Adrenal gland (tissue), 12 donors: ENCODE results near the gene USF1. TPM values are rescaled to one million over a fixed set of nuclear protein-coding genes. Genes with fewer than 3 reads are reported as not detected.
"Not testable (repeated sequence)": the region's sequence is repeated elsewhere in the genome, so short reads cannot be mapped to it uniquely, and the experiment has no call there.

Experiments used
- DNase-seq, 7 donors: peaks; one replicate each; pipeline ENCODE4 v3.0.0-alpha.2; 2019 to 2020
- H3K27ac ChIP-seq, 5 donors: fragments of 200-600 bp; sonication (generic) in 4 of 5; 1 replicate in 3 of 5; 2 replicates in 2 of 5; pipeline versions ENCODE4 v1.5.1 to v1.8.0; 2016 to 2020; ENCODE audit warnings: mild to moderate bottlenecking in 1 of 5
- H3K27me3 ChIP-seq: fragments of 200-600 bp; 2 replicates; pipeline ENCODE4 v1.8.0; 2021
- H3K36me3 ChIP-seq, 2 donors: fragments of 200-600 bp; replicated peaks in 1 of 2; 1 replicate in 1 of 2; 2 replicates in 1 of 2; pipeline versions ENCODE4 v1.5.1 to v1.8.0; 2018 to 2022
- H3K4me1 ChIP-seq, 2 donors: fragments of 200-600 bp; replicated peaks in 1 of 2; 1 replicate in 1 of 2; 2 replicates in 1 of 2; pipeline versions ENCODE4 v1.5.1 to v1.8.0; 2018 to 2021
- H3K4me3 ChIP-seq, 4 donors: fragments of 200-600 bp; sonication (generic) in 3 of 4; one replicate each; pipeline ENCODE4 v1.5.1; 2016 to 2018
- H3K9me3 ChIP-seq, 3 donors: fragments of 200-600 bp; sonication (generic) in 1 of 3; replicated peaks in 1 of 3; 1 replicate in 2 of 3; 2 replicates in 1 of 3; pipeline versions ENCODE4 v1.5.1 to v1.8.0; 2016 to 2021
- CTCF ChIP-seq, 6 experiments: fragments of 450-650 bp in 4 of 6; fragments of 200-600 bp in 2 of 6; sonication (generic) in 1 of 6; IDR thresholded peaks; 1 replicate in 5 of 6; 2 replicates in 1 of 6; pipeline versions ENCODE4 v1.5.1 to v1.8.0; 2016 to 2021; ENCODE audit warnings: antibody characterized with exemption in 6 of 6, mild to moderate bottlenecking in 2 of 6, moderate library complexity in 1 of 6
- POLR2A ChIP-seq, 2 donors: fragments of 450-650 bp; IDR thresholded peaks; one replicate each; pipeline ENCODE4 v1.6.1; 2017; ENCODE audit warnings: antibody characterized with exemption in 2 of 2, mild to moderate bottlenecking in 2 of 2, moderate library complexity in 1 of 2
- WGBS, 4 donors: extraction: QIAGEN DNeasy Blood & Tissue Kit in 2 of 4; methylation state at CpG; one replicate each; pipeline versions ENCODE4 v1.1.5 to v1.1.7; 2013 to 2017; 5-methylcytosine and 5-hydroxymethylcytosine counted together
- intact Hi-C, 2 donors: fragments of 100-400 bp; cut with DNase I; formaldehyde crosslinking; loops; one replicate each; pipeline versions ENCODE4 v1.14.1 to v1.15.0; 2022 to 2023
- polyA plus RNA-seq, 3 donors: library from polyadenylated mRNA; stranded (reverse); fragments of 200-250 nt in 2 of 3; fragments of 350-450 nt in 1 of 3; fragmentation: Illumina TruSeq in 1 of 3; extraction: RNeasy Lipid Tissue Mini Kit (QIAGEN cat#74804) in 1 of 3; gene quantifications; one replicate each; pipeline ENCODE4 v1.2.3, GENCODE V29; 2013 to 2014
- total RNA-seq, 9 donors: library from RNA; depleted of rRNA in 4 of 9; stranded (reverse); fragments of >200 nt in 4 of 9; fragments of 120-200 nt in 1 of 9; fragmentation: NEBNext Ultra II Directional in 1 of 9; extraction: Animal tissue kit (Norgen Biotek cat#: 25700) in 1 of 9; gene quantifications; one replicate each; pipeline versions ENCODE4 v1.1.0 to v1.2.4, GENCODE V29; 2013 to 2023
- donor health status: healthy with polysubstance abuse.
- donor health status: Bipolar disorder and iron deficiency.
- donor health status: DM: yes; HTN: yes; CAD: no.
- donor health status: DM: no; HTN: no; CAD: no.
- donor health status: DM: no; HTN: no; CAD: no.
- donor health status: DM: yes; HTN: yes; CAD: no.

USF1 gene
- total and polyA plus RNA-seq, 12 donors, result 41.3 to 153 (median 63.7) TPM

GRCh38 chr1:161033751-161034150 lies 12.0 kb downstream of the USF1 start:
- Histone ChIP-seq H3K4me1 (peaks cover 9 to 28% of the 10 kb centered on the region in 2 donors), H3K9me3 (no peaks in the 10 kb centered on the region), H3K4me3 (no peak overlapping the region), H3K27ac (peak overlapping the region in 1 of 5 donors; percentile 28), H3K27me3 (no peaks in the 10 kb centered on the region), H3K36me3 (no peaks in the 10 kb centered on the region)
- intact Hi-C loops, result no loop called here
- WGBS, 4 donors, result 95 to 100% (median 98%) methylated on average over 3 of the region's 3 CpGs
- TF ChIP-seq CTCF (IDR thresholded peaks at IDR 0.05), result no peak
- TF ChIP-seq POLR2A (IDR thresholded peaks at IDR 0.05), result no peak
- DNase-seq, result no peak

GRCh38 chr1:161032409-161032808 lies 13.4 kb downstream of the USF1 start:
- peaks cover 5 to 20% of the 10 kb centered on the region in 2 donors for H3K4me1 ChIP-seq
- intact Hi-C loops, result no loop called here
- peak in 4 of 7 donors; percentile 31 to 63 (median 42) for DNase-seq
- 21 to 36% (median 29%) methylated on average over 1 of the region's 1 CpG for WGBS, 4 donors
- H3K27me3 ChIP-seq, result no peaks in the 10 kb centered on the region
- peak overlapping the region; percentile 24 to 80 (median 57) for H3K27ac ChIP-seq
- H3K4me3 ChIP-seq, result no peak overlapping the region
- H3K9me3 ChIP-seq, result no peaks in the 10 kb centered on the region
- H3K36me3 ChIP-seq, result no peaks in the 10 kb centered on the region
- no peak for TF ChIP-seq CTCF (IDR thresholded peaks at IDR 0.05)
- no peak for TF ChIP-seq POLR2A (IDR thresholded peaks at IDR 0.05)

- H3K4me1 ChIP-seq, result peaks cover 5 to 20% of the 10 kb centered on the region in 2 donors
- TF ChIP-seq CTCF (IDR thresholded peaks at IDR 0.05), result no peak
- no peak for TF ChIP-seq POLR2A (IDR thresholded peaks at IDR 0.05)
- WGBS, 4 donors, result 56 to 78% (median 67%) methylated on average over 2 of the region's 2 CpGs
- no peaks in the 10 kb centered on the region for H3K9me3 ChIP-seq
- intact Hi-C loops, result no loop called here
- no peaks in the 10 kb centered on the region for H3K36me3 ChIP-seq
- peak overlapping the region in 4 of 5 donors; percentile 52 to 80 (median 60) for H3K27ac ChIP-seq
- no peak for DNase-seq
- no peaks in the 10 kb centered on the region for H3K27me3 ChIP-seq
- no peak overlapping the region for H3K4me3 ChIP-seq
Observed at GRCh38 chr1:161031874-161032273, 13.9 kb downstream of the USF1 start.

- H3K9me3 ChIP-seq, H3K27me3 ChIP-seq, H3K27ac ChIP-seq, DNase-seq, intact Hi-C loops, H3K36me3 ChIP-seq, H3K4me3 ChIP-seq: not testable (repeated sequence)
- WGBS, 4 donors, result 96 to 97% methylated on average over 32 of the region's 32 CpGs; no CpG with 5 or more reads in 2 of the 4 donors
- peaks cover 5 to 20% of the 10 kb centered on the region in 2 donors for H3K4me1 ChIP-seq
Observed at GRCh38 chr1:161029466-161029865, 16.3 kb downstream of the USF1 start.

- DNase-seq, H3K27me3 ChIP-seq, intact Hi-C loops, H3K9me3 ChIP-seq, H3K27ac ChIP-seq, H3K4me1 ChIP-seq, H3K4me3 ChIP-seq, H3K36me3 ChIP-seq: not testable (repeated sequence)
- 58 to 76% (median 65%) methylated on average over 1 of the region's 1 CpG for WGBS, 4 donors
Observed at GRCh38 chr1:161026954-161027353, 18.8 kb downstream of the USF1 start.

- peaks cover 14 to 31% of the 10 kb centered on the region in 2 donors for H3K4me1 ChIP-seq
- H3K36me3 ChIP-seq, DNase-seq, H3K27me3 ChIP-seq, intact Hi-C loops, H3K27ac ChIP-seq, H3K4me3 ChIP-seq, H3K9me3 ChIP-seq: not testable (repeated sequence)
- WGBS, 4 donors, result 88 to 92% (median 91%) methylated on average over 12 of the region's 12 CpGs
Observed at GRCh38 chr1:161022432-161022831, 23.3 kb downstream of the USF1 start.
